Cerebellar nuclear complex (tissue), 1 donor: ENCODE measurements around the gene C1QTNF12.
"Not testable (repeated sequence)": the region's sequence is repeated elsewhere in the genome, so short reads cannot be mapped to it uniquely, and the experiment has no call there.

Experiments
- DNase-seq, 2 experiments: peaks; one replicate each; lab custom pipeline; 2025; lab: John Stamatoyannopoulos, UW

Gene C1QTNF12

DNA sequence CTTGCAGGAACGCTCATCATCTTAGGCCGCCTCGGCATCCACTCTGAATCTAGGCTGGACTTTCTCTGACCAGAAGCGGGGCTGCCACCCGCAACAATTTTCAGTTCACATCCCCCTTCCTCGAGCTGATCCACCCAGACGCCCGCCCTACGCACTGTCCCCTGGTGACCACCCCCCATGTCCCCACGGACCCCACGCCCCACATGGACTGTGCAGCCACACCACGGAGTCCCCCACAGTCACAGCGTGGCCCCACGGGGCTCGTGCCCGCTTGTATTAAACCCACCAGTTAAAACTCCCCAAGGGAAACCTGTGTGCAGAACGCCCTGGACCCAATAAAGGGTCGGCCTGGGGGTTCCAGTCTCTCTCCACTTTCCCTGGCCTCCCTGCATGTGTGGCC is 13.0 kb upstream of the C1QTNF12 start:
- no peak for DNase-seq

- no peak for DNase-seq
Observed at GRCh38 chr1:1259119-1259488, 12.6 kb upstream of the C1QTNF12 start.

- DNase-seq, result no peak
Observed at GRCh38 chr1:1256956-1257871, 10.7 kb upstream of the C1QTNF12 start.

DNA sequence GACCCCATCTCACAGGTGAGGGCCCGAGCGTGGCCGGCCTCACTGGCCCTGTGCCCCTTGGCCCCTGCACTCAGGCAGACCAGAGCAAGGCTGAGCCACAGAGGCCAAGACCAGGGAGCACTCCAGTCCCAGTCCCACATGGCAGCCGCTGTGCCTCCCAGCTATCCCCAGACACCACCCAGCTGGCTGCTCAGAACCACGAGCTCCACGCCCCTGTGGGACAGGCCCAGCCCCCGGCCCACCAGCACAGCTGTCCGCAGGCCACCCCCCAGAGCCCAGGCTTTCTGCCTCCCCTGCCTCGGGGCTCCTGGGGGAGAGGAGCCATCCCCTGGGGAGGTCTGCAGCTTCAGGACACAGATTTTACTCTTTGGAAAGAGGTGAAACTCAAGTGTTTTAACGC is 9.1 kb upstream of the C1QTNF12 start:
- no peak for DNase-seq

GRCh38 chr1:1255078-1255477 is 8.6 kb upstream of the C1QTNF12 start:
- DNase-seq, result no peak

DNA sequence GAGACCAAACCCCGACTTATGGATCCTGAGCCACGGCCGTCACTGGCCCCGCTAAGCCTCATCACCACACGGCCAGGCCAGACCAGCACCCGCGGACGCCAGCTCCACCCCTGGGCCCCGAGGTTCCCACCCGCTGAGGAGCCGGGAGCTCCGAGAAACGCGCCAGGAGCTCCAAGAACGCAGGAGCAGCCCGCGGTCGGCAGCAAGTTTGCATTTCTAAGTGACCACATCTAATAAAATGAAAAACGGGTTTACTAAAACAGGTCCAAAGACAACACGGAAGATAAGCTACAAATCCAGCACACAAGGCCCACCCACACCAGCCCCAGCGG is 8.1 kb upstream of the C1QTNF12 start:
- DNase-seq, result no peak

- DNase-seq, result no peak
Observed at GRCh38 chr1:1253972-1254666, 7.6 kb upstream of the C1QTNF12 start.

- no peak for DNase-seq
Observed at GRCh38 chr1:1253314-1253713, 6.8 kb upstream of the C1QTNF12 start.

- DNase-seq, result no peak
Observed at GRCh38 chr1:1250786-1251284, 4.3 kb upstream of the C1QTNF12 start.

GRCh38 chr1:1248009-1248913 is 1.7 kb upstream of the C1QTNF12 start:
- not testable (repeated sequence) for DNase-seq

GRCh38 chr1:1247341-1247913 is 905 bp upstream of the C1QTNF12 start:
- DNase-seq, result no peak

- no peak for DNase-seq
Observed at GRCh38 chr1:1245817-1246576, 525 bp downstream of the C1QTNF12 start.

DNA sequence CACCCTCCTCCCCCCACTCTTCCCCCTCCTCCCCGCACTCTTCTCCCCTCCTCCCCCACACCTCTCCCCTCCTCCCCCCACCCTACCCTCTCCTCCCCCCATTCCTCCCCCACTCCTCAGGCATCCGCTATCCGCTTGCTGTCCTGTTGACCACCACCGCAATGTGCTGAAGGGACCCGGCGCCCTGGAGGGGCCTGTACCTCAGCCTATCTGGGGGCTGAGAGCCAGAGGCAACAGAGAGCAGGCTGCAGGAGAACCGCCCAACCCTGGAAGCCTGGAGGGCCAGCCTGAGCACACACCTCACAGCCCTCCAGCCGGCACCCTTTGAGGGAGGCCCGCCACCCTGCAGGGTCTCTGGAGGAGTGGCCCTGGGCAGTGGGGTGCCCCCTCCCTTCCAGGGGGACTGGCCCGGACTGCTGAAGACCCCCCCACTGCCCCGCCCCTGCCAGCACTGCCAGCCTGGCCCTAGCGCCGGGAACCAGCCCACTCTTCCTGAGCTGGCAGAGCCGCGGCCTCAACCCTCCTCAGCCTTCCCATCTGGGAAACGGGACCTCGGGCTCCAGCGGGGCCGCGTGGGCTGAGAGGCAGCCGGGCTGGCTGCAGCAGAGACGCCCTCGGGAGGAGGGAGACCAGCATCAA is 1.2 kb downstream of the C1QTNF12 start:
- no peak for DNase-seq

GRCh38 chr1:1244192-1244811 is 2.2 kb downstream of the C1QTNF12 start:
- no peak for DNase-seq

- DNase-seq, result no peak
Observed at GRCh38 chr1:1243807-1244191, 2.7 kb downstream of the C1QTNF12 start.

DNA sequence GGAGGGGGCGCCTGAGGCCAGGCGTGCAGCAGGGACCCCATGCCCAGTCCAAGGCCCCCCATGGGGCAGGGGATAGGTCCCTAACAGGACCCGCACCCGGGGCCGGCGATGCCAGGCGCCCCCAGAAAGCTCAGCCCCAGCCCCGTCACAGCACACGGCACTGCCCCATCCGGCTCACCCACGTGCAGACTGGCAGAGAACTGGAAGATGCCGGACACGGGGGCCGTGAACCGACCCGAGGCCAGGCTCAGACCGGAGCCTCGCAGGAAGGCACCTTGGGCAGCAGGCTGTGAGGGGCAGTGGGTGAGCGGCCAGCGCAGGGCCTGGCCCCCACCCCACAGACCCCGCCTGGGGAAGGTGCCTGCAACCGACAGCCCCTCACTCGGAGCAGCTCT is 3.3 kb downstream of the C1QTNF12 start:
- no peak for DNase-seq

DNA sequence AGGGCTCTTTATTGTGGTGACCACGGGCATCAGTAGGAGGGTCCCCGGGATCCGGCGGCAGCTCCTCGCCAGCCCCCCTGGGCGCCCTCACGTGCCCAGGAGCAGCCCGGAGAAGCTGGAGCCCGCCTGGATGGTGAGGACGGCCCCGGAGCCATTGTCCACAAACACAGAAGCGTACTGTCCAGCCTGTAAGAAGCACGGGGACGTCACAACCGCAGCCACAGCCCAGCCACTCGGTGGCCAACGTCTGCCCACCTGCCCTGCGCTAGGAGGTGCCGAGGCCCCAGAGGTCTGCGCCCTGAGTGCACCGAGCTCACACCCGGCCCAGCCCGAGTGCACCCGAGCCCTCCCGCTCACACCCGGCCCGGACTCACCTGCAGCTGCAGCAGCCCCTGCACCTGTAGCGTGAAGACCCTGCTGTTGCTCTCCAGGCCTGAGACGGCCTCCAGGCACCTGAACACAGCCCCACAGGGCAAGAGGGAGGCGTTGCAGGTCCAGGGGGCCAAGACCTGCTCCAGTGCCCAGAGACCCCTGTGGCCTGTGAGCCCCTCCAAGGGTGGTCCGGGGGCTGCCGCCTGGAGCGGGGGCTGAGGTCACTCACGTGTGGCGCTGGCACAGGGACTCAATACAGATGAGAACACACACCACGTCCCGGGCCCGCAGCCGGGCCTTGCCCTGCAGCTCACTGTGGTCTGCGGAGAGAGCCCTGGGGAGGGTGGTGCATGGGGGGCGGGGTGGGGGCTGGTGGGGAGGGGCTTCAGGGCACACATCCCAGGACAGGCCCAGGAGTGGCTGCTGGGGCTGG is 3.9 kb downstream of the C1QTNF12 start:
- DNase-seq, result no peak

DNA sequence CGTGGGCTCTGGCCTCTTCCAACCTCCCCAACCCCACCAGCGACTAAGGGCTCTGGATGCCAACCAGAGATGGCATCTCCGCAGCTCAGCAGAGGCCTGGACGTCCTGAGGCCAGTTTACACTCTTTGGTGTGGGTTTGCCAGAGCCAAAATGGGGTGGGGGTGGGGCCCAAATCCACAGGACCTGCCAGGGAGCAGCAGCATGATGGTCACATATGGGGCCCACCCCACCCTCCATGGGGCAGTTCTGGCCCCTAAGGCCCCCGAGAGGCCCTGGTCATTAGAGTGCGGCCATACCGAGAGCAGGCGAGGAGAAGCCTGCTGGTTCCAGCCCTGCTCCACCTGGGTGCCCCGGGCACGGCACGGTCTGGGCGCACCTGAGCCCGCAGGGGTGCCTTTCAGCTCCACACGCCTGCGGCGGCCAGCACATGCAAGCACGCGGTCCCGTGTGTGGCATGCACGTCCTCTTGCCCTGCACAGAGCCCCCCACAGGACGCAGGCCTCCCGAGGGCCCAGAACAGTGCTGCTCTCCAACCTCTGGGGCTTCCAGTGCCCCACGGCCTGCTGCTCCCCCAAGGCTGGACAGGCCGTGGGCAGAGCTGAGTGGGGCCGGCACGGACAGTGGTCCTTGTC is 4.8 kb downstream of the C1QTNF12 start:
- no peak for DNase-seq
